GM12801 (cell line): ENCODE data around the gene OTC.

Source experiments
- TF ChIP-seq, protein P1 (sequence below): IDR thresholded peaks from one replicate; pipeline ENCODE4 v1.5.1; 2011; ENCODE audit warnings: control low read depth; ENCODE audit not compliant: insufficient read length; ENCODE audit errors: extremely low read depth

The OTC gene

GRCh38 chrX:38357747-38358673, 5.6 kb downstream of the OTC start:
- TF ChIP-seq, protein P1, sequence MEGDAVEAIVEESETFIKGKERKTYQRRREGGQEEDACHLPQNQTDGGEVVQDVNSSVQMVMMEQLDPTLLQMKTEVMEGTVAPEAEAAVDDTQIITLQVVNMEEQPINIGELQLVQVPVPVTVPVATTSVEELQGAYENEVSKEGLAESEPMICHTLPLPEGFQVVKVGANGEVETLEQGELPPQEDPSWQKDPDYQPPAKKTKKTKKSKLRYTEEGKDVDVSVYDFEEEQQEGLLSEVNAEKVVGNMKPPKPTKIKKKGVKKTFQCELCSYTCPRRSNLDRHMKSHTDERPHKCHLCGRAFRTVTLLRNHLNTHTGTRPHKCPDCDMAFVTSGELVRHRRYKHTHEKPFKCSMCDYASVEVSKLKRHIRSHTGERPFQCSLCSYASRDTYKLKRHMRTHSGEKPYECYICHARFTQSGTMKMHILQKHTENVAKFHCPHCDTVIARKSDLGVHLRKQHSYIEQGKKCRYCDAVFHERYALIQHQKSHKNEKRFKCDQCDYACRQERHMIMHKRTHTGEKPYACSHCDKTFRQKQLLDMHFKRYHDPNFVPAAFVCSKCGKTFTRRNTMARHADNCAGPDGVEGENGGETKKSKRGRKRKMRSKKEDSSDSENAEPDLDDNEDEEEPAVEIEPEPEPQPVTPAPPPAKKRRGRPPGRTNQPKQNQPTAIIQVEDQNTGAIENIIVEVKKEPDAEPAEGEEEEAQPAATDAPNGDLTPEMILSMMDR = no peak

DNA sequence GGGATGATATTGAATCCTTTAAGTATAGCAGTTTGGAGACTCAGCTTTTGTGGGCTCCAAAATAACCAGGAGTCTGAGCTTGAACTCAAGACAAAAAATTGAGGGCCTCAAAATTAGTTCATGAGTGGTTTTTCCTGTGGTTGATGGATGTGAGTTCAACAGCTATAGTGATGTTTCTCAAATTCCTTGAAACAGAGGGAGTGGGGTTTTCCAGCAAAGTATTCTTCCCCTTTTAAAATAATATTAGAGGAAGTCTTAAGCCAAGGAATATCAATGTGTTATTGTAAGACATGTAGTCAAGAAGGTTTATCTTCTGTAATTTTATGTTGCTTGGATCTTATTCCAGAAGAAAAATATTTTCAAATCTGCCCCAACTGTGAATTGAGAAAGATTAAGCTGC, 10.6 kb downstream of the OTC start:
- TF ChIP-seq, protein P1 = no peak

GRCh38 chrX:38365954-38366353, 13.6 kb downstream of the OTC start:
- TF ChIP-seq, protein P1 = no peak

DNA sequence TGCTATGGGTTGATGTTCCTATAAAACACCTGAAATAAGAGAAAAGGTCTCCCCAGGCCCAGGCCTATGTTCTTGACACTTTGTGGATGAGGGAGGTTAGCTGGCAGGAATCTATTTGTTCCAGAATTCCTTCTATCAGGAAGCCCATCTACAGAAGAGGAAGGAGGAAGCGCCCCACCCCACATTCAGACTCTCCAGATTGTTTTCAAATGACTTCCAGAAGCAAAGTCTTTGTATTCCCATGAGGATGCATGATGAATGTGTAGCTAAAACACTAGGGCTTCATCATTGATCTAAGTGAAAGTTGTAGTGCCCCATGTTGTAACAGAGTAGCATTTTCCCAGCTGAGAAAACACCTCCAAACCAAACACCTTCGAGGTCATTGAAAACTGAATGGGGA, 16.4 kb downstream of the OTC start:
- TF ChIP-seq, protein P1 = no peak

DNA sequence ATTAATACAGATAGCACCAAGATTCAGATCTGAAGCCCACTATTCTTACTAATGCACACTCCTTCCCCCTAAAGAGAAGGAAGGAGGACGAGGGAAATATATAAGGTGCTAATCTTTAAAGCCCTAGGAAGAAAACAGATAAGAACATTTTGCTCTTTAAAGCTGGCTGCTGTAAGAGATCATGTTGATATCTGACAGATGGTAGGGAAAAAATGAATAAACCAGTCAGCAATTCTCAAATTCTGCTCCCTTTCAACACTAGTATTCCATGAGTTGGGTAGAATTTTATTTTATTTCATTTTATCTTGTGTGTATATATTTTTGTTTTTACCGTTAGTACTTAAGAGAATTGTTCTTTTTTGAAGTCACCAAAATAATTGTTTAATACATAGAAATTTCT, 19.2 kb downstream of the OTC start:
- TF ChIP-seq, protein P1 = no peak

DNA sequence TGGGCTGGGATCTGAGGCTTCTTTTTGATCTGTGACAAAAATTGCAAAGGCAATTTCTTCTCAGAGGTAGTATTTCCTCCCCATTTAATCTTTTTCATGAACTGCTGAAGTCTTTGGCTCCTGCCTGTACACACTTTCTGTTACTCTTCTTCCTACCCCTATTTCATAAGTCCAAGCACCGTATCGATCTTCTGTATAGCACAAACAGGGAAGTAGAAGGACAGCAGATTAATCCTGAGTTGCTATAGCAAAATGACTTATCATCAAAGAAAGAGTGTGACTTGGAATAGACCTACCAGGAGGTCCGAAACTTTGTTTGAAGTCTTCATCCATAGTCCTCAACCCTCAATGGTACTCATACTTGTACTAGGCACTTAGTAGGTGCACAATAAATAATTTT, 22.0 kb downstream of the OTC start:
- TF ChIP-seq, protein P1 = no peak

DNA sequence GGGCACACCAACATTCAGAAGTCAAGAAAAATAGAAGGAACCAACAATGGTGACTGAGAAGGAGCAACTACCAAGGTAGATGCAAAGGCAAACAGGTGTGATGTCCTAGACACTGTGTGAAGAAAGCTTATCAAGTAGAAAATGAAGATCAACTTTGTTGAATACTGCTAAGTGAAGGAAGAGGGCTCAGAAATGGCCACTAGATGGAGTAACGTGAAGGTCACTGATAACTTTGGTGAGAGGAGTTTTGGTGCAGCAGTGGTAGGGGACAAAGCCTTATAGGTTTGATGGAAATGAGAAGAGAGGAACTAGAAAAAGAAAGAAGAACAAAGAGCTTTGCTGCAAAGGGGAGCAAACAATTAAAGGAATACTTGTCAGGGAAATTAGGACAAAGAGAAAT, 23.5 kb downstream of the OTC start:
- TF ChIP-seq, protein P1 = no peak
